ENCODE data around the gene KCNQ2.

KCNQ2 gene

DNA sequence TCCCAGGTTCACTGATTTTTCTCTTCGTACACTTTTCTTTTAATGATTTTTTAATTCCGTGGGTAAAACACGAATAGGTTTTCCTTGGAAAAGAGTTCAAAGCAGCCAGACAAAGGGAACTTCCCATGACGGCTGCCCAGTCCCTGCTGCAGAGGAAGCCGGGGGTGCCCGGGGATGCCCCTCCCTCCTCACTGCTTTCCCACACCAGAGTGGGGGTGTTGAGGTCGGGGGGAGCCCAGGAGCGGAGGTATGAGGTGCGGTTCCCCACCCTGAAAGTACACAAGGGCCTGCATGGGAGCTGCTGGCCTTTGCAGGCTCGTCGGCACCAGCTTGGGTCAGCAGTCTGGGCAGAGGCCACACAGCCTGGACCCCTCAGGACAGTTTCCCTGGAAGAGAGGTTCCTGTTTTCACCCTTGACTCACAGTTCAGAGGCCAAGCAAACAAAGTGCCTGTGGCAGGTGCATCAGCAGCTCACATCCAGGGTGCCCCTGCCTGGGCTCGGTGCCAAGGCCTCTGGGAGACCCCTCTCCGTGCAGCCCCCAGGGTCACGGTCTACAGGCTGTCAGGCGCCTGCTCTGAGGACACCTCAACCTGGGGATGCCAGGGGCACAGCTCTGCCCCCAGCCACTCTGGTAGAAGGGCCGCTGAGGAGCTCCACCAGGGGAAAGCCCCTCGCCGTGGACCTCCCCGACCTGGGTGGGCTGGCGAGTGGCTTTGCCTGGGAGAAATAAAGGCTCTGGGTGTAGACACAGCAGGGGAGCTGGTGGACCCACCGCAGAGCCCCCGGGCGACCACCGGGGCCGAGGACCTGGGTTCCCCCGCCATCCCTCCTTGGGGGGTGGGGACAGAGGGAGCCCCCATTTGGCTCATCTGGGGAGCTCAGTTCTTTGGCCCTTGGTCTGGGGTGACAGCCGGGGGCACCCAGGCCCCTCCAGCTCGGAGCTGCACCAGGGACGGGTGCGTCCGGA is 95.9 kb downstream of the KCNQ2 start:
- H3K9ac ChIP-seq (ENCODE audit: low read length): no peak overlapping the region
- no peak overlapping the region for H2AFZ ChIP-seq (ENCODE audit: low read depth, low read length)
- H3K4me1 ChIP-seq (ENCODE audit: low read length): no peaks in the 10 kb centered on the region
- H3K27ac ChIP-seq (ENCODE audit: low read length): no peak overlapping the region
- no peak overlapping the region for H3K4me2 ChIP-seq (ENCODE audit: low read length)
- H3K9me3 ChIP-seq (ENCODE audit: insufficient read depth, low read length): no peaks in the 10 kb centered on the region
- no peaks in the 10 kb centered on the region for H3K79me2 ChIP-seq (ENCODE audit: low read length)
- peaks cover 3% of the 10 kb centered on the region; the same call in 1 of the 2 replicates for H3K27me3 ChIP-seq (ENCODE audit: low read depth, low read length)
- TF ChIP-seq, protein P1, sequence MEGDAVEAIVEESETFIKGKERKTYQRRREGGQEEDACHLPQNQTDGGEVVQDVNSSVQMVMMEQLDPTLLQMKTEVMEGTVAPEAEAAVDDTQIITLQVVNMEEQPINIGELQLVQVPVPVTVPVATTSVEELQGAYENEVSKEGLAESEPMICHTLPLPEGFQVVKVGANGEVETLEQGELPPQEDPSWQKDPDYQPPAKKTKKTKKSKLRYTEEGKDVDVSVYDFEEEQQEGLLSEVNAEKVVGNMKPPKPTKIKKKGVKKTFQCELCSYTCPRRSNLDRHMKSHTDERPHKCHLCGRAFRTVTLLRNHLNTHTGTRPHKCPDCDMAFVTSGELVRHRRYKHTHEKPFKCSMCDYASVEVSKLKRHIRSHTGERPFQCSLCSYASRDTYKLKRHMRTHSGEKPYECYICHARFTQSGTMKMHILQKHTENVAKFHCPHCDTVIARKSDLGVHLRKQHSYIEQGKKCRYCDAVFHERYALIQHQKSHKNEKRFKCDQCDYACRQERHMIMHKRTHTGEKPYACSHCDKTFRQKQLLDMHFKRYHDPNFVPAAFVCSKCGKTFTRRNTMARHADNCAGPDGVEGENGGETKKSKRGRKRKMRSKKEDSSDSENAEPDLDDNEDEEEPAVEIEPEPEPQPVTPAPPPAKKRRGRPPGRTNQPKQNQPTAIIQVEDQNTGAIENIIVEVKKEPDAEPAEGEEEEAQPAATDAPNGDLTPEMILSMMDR (IDR thresholded peaks at IDR 0.05; ENCODE audit: low read depth, low read length): no peak
- TF ChIP-seq EZH2phosphoT487 (IDR thresholded peaks at IDR 0.05; ENCODE audit: low read depth): no peak
- H3K4me3 ChIP-seq (ENCODE audit: low read length): no peak overlapping the region
- H4K20me1 ChIP-seq (ENCODE audit: insufficient read depth, low read length): no peaks in the 10 kb centered on the region
- H3K36me3 ChIP-seq (replicated peaks; ENCODE audit: low read depth, low read length): no peaks in the 10 kb centered on the region

DNA sequence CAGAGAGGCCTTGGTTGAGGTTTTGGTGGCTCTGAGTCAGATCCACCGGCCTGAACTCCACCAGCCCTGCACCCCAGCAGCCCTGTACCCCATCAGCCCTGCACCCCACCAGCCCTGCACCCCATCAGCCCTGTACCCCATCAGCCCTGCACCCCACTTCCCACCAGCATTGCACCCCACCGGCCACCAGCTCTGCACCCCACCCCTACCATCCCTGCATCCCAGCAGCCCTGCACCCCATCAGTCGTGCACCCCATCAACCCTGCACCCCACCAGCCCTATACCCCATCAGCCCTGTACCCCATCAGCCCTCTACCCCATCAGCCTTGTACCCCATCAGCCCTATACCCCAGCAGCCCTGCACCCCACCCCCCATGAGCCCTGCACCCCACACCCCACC is 97.0 kb downstream of the KCNQ2 start:
- Histone ChIP-seq H2AFZ (ENCODE audit: low read depth, low read length) (no peak overlapping the region), H3K4me1 (ENCODE audit: low read length) (no peaks in the 10 kb centered on the region), H3K9me3 (ENCODE audit: insufficient read depth, low read length) (no peaks in the 10 kb centered on the region), H3K4me3 (ENCODE audit: low read length) (no peak overlapping the region), H3K79me2 (ENCODE audit: low read length) (no peaks in the 10 kb centered on the region), H3K9ac (ENCODE audit: low read length) (no peak overlapping the region), H3K27me3 (ENCODE audit: low read depth, low read length) (peaks cover 3% of the 10 kb centered on the region; the same call in 1 of the 2 replicates), H3K36me3 (replicated peaks; ENCODE audit: low read depth, low read length) (no peaks in the 10 kb centered on the region), H3K27ac (ENCODE audit: low read length) (no peak overlapping the region), H4K20me1 (ENCODE audit: insufficient read depth, low read length) (no peaks in the 10 kb centered on the region), H3K4me2 (ENCODE audit: low read length) (no peak overlapping the region)
- no peak for TF ChIP-seq EZH2phosphoT487 (IDR thresholded peaks at IDR 0.05; ENCODE audit: low read depth)
- TF ChIP-seq, protein P1 (IDR thresholded peaks at IDR 0.05; ENCODE audit: low read depth, low read length): no peak

DNA sequence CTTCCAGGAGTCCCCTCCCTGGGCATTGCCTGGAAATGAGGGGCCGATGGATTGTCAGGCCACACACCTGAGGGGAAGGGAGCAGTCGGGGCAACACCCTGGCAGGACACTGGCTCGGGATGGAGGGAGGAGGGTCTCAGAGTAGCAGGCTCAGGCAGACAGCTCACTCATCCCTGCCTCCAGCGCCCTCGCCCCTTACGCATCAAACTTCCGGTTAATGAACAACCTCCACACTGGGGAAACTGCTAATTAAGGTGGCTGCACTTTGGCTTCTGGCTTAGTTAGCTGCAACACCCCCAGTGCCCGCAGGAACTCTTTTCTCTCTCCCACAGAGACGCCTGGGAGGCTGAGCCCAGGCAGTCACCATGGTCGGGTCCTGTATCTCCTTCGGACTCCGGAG is 98.0 kb downstream of the KCNQ2 start:
- Histone ChIP-seq H3K9ac (ENCODE audit: low read length) (no peak overlapping the region), H3K36me3 (replicated peaks; ENCODE audit: low read depth, low read length) (no peaks in the 10 kb centered on the region), H3K27ac (ENCODE audit: low read length) (no peak overlapping the region), H2AFZ (ENCODE audit: low read depth, low read length) (no peak overlapping the region), H3K4me1 (ENCODE audit: low read length) (no peaks in the 10 kb centered on the region), H3K4me2 (ENCODE audit: low read length) (no peak overlapping the region), H3K4me3 (ENCODE audit: low read length) (no peak overlapping the region), H3K27me3 (ENCODE audit: low read depth, low read length) (peaks cover 3% of the 10 kb centered on the region; the same call in 1 of the 2 replicates), H3K79me2 (ENCODE audit: low read length) (no peaks in the 10 kb centered on the region), H3K9me3 (ENCODE audit: insufficient read depth, low read length) (no peaks in the 10 kb centered on the region), H4K20me1 (ENCODE audit: insufficient read depth, low read length) (no peaks in the 10 kb centered on the region)
- TF ChIP-seq, protein P1 (IDR thresholded peaks at IDR 0.05; ENCODE audit: low read depth, low read length): no peak
- TF ChIP-seq EZH2phosphoT487 (IDR thresholded peaks at IDR 0.05; ENCODE audit: low read depth): no peak

DNA sequence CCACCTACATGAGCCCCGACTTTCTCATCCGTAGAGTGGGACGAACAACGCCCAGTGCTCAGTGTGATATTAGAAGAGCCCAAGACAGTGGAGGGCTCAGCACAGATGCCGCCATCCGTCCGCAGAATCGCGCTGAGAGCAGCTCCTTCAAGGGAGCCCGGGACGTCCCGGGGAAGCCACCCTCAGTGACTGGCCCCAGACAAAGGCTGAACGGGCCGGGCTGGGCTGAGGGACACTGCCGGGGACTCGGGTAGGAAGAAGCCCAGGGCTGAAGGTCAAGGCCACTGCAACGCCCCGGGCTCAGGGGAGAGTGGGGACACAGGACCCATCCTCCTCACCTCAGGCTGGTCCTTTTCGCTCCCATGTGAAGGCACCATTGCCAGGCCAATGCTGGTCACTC is 98.5 kb downstream of the KCNQ2 start:
- Histone ChIP-seq H3K27me3 (ENCODE audit: low read depth, low read length) (peaks cover 3% of the 10 kb centered on the region; the same call in 1 of the 2 replicates), H3K36me3 (replicated peaks; ENCODE audit: low read depth, low read length) (no peaks in the 10 kb centered on the region), H3K9me3 (ENCODE audit: insufficient read depth, low read length) (no peaks in the 10 kb centered on the region), H3K4me2 (ENCODE audit: low read length) (no peak overlapping the region), H3K9ac (ENCODE audit: low read length) (no peak overlapping the region), H3K79me2 (ENCODE audit: low read length) (no peaks in the 10 kb centered on the region), H3K27ac (ENCODE audit: low read length) (no peak overlapping the region), H4K20me1 (ENCODE audit: insufficient read depth, low read length) (no peaks in the 10 kb centered on the region), H3K4me1 (ENCODE audit: low read length) (no peaks in the 10 kb centered on the region), H2AFZ (ENCODE audit: low read depth, low read length) (no peak overlapping the region), H3K4me3 (ENCODE audit: low read length) (no peak overlapping the region)
- TF ChIP-seq EZH2phosphoT487 (IDR thresholded peaks at IDR 0.05; ENCODE audit: low read depth): no peak
- TF ChIP-seq, protein P1 (IDR thresholded peaks at IDR 0.05; ENCODE audit: low read depth, low read length): no peak

Data from OCI-LY3 (cell line).